WTC11 (cell line): Measurements from ENCODE around the gene MEGF8. TPM values are rescaled to one million over a fixed set of nuclear protein-coding genes. Genes with fewer than 3 reads are reported as not detected.

ENCODE experiments used
- ATAC-seq: fragments of 200-7000 bp; cut with Tn5 transposase; 2 replicates; pipeline ENCODE4 v1.10.0; 2021; ENCODE audit warnings: mild to moderate bottlenecking, moderate library complexity
- CTCF ChIA-PET: fragments of 300-600 bp; sonication (Branson Sonifier 250); formaldehyde crosslinking; loops from one replicate; lab custom pipeline; 2021; ENCODE audit warnings: antibody characterized with exemption; lab: Charles Lee
- POLR2A ChIA-PET: fragments of 350-600 bp; sonication (Branson Sonifier 250); formaldehyde crosslinking; loops from one replicate; lab custom pipeline; 2021; ENCODE audit warnings: antibody characterized with exemption; lab: Charles Lee
- DNase-seq: peaks from one replicate; pipeline ENCODE4 v3.0.0; 2021; ENCODE audit warnings: low spot score
- H3K27ac Mint-ChIP-seq: 2 replicates; pipeline ENCODE4 v1.8.0; 2021; ENCODE audit warnings: mixed read lengths
- H3K27me3 Mint-ChIP-seq: 2 replicates; pipeline ENCODE4 v1.8.0; 2021; ENCODE audit warnings: low read depth, mild to moderate bottlenecking, moderate library complexity, mixed read lengths
- H3K36me3 Mint-ChIP-seq: 2 replicates; pipeline ENCODE4 v1.8.0; 2021; ENCODE audit warnings: mixed read lengths
- H3K4me1 Mint-ChIP-seq: 2 replicates; pipeline ENCODE4 v1.8.0; 2022; ENCODE audit warnings: mixed read lengths
- H3K4me3 Mint-ChIP-seq: 2 replicates; pipeline ENCODE4 v1.8.0; 2021; ENCODE audit warnings: mild to moderate bottlenecking, moderate library complexity, mixed read lengths
- H3K9me3 Mint-ChIP-seq: 2 replicates; pipeline ENCODE4 v1.8.0; 2021; ENCODE audit warnings: mixed read lengths
- AFF4 ChIP-seq: sonication (generic); formaldehyde crosslinking; IDR thresholded peaks from 2 replicates; pipeline ENCODE4 v1.8.1; 2023; ENCODE audit warnings: mild to moderate bottlenecking, missing genetic modification reagents, borderline replicate concordance
- ATF3 ChIP-seq: sonication (generic); formaldehyde crosslinking; conservative IDR thresholded peaks from 2 replicates; pipeline ENCODE4 v1.8.1; 2022; ENCODE audit warnings: mild to moderate bottlenecking, missing genetic modification reagents
- CREB1 ChIP-seq: sonication (generic); formaldehyde crosslinking; IDR thresholded peaks from 2 replicates; pipeline ENCODE4 v1.8.0; 2023; ENCODE audit warnings: mild to moderate bottlenecking, missing genetic modification reagents
- CTCF ChIP-seq: fragments of 200-600 bp; IDR thresholded peaks from 2 replicates; pipeline ENCODE4 v1.8.0; 2022; ENCODE audit warnings: antibody characterized with exemption
- E2F1 ChIP-seq: sonication (generic); formaldehyde crosslinking; IDR thresholded peaks from 2 replicates; pipeline ENCODE4 v1.8.0; 2022; ENCODE audit warnings: mild to moderate bottlenecking, missing genetic modification reagents
- ELF4 ChIP-seq: sonication (generic); formaldehyde crosslinking; IDR thresholded peaks from 2 replicates; pipeline ENCODE4 v1.8.1; 2022; ENCODE audit warnings: low read depth, mild to moderate bottlenecking, moderate library complexity, missing genetic modification reagents
- ESRRA ChIP-seq: sonication (generic); formaldehyde crosslinking; IDR thresholded peaks from 2 replicates; pipeline ENCODE4 v1.8.1; 2022; ENCODE audit warnings: mild to moderate bottlenecking, missing genetic modification reagents, borderline replicate concordance
- FOXJ3 ChIP-seq: sonication (generic); formaldehyde crosslinking; IDR thresholded peaks from 2 replicates; pipeline ENCODE4 v1.9.0; 2021; ENCODE audit warnings: missing genetic modification reagents, mild to moderate bottlenecking, borderline replicate concordance
- FOXP1 ChIP-seq: sonication (generic); formaldehyde crosslinking; IDR thresholded peaks from 2 replicates; pipeline ENCODE4 v1.8.0; 2022; ENCODE audit warnings: missing genetic modification reagents, mild to moderate bottlenecking, moderate library complexity, borderline replicate concordance
- GABPB1 ChIP-seq: sonication (generic); formaldehyde crosslinking; IDR thresholded peaks from 2 replicates; pipeline ENCODE4 v1.8.1; 2023; ENCODE audit warnings: mild to moderate bottlenecking, missing genetic modification reagents
- NR3C1 ChIP-seq: sonication (generic); formaldehyde crosslinking; conservative IDR thresholded peaks from 2 replicates; pipeline ENCODE4 v1.8.1; 2023; ENCODE audit warnings: low read depth, mild to moderate bottlenecking, missing genetic modification reagents
- OVOL2 ChIP-seq: fragments of 250-450 bp; sonication (Bioruptor Pico); IDR thresholded peaks from 2 replicates; pipeline ENCODE4 v1.9.0; 2021; ENCODE audit warnings: mild to moderate bottlenecking, borderline replicate concordance
- ZNF425 ChIP-seq: fragments of 250-450 bp; sonication (Bioruptor Pico); conservative IDR thresholded peaks from 2 replicates; pipeline ENCODE4 v1.9.0; 2021; ENCODE audit warnings: mild to moderate bottlenecking
- total RNA-seq: library from RNA; stranded (reverse); gene quantifications from 3 replicates; pipeline ENCODE4 v1.2.3, GENCODE V29; 2021
- TF ChIP-seq, protein P1 (sequence below): sonication (generic); formaldehyde crosslinking; IDR thresholded peaks from 2 replicates; pipeline ENCODE4 v1.8.0; 2022; ENCODE audit warnings: missing genetic modification reagents
- TF ChIP-seq, protein P2 (sequence below): sonication (generic); formaldehyde crosslinking; IDR thresholded peaks from 2 replicates; pipeline ENCODE4 v1.8.1; 2023; ENCODE audit warnings: mild to moderate bottlenecking, missing genetic modification reagents
- TF ChIP-seq, protein P3 (sequence below): fragments of 250-450 bp; sonication (Bioruptor Pico); IDR thresholded peaks from 2 replicates; pipeline ENCODE4 v1.8.0; 2021; ENCODE audit warnings: mild to moderate bottlenecking

MEGF8 gene
- total RNA-seq, 1 experiment from 2014 or later, result 42.1 TPM

- TF ChIP-seq, protein P1, sequence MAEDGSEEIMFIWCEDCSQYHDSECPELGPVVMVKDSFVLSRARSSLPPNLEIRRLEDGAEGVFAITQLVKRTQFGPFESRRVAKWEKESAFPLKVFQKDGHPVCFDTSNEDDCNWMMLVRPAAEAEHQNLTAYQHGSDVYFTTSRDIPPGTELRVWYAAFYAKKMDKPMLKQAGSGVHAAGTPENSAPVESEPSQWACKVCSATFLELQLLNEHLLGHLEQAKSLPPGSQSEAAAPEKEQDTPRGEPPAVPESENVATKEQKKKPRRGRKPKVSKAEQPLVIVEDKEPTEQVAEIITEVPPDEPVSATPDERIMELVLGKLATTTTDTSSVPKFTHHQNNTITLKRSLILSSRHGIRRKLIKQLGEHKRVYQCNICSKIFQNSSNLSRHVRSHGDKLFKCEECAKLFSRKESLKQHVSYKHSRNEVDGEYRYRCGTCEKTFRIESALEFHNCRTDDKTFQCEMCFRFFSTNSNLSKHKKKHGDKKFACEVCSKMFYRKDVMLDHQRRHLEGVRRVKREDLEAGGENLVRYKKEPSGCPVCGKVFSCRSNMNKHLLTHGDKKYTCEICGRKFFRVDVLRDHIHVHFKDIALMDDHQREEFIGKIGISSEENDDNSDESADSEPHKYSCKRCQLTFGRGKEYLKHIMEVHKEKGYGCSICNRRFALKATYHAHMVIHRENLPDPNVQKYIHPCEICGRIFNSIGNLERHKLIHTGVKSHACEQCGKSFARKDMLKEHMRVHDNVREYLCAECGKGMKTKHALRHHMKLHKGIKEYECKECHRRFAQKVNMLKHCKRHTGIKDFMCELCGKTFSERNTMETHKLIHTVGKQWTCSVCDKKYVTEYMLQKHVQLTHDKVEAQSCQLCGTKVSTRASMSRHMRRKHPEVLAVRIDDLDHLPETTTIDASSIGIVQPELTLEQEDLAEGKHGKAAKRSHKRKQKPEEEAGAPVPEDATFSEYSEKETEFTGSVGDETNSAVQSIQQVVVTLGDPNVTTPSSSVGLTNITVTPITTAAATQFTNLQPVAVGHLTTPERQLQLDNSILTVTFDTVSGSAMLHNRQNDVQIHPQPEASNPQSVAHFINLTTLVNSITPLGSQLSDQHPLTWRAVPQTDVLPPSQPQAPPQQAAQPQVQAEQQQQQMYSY (CRISPR knock-in tag), result no peak
- TF ChIP-seq GABPB1 (no peak), ELF4 (CRISPR knock-in tag) (no peak), NR3C1 (CRISPR knock-in tag) (no peak), ATF3 (CRISPR knock-in tag) (no peak)
- TF ChIP-seq, protein P2, sequence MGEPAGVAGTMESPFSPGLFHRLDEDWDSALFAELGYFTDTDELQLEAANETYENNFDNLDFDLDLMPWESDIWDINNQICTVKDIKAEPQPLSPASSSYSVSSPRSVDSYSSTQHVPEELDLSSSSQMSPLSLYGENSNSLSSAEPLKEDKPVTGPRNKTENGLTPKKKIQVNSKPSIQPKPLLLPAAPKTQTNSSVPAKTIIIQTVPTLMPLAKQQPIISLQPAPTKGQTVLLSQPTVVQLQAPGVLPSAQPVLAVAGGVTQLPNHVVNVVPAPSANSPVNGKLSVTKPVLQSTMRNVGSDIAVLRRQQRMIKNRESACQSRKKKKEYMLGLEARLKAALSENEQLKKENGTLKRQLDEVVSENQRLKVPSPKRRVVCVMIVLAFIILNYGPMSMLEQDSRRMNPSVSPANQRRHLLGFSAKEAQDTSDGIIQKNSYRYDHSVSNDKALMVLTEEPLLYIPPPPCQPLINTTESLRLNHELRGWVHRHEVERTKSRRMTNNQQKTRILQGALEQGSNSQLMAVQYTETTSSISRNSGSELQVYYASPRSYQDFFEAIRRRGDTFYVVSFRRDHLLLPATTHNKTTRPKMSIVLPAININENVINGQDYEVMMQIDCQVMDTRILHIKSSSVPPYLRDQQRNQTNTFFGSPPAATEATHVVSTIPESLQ (CRISPR knock-in tag), result no peak
Measured at GRCh38 chr19:42419309-42419708, 93.9 kb downstream of the MEGF8 start (continued).

DNA sequence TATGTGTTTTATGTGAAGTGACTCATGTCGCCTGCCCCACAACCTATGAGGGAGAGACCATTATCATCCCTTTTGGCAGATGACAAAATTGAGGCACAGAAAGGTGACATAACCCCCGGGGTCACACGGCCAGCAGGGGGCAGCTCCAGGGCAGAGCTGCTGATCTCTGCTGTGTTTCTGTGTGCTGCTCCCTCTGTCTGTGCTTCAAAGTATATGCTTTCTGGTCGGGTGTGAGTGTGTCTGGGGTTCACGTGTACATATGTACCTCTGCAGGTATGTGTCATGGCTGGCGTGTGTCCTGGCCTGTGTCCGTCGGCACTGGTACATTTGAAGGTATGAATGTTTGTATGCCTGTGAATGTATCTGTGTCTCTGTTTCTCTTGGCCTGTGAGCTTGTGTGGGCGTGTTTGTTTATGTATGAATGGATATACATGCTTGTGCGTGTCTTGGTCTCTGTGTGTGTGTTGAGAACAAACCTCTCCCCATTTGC lies 94.7 kb downstream of the MEGF8 start:
- POLR2A ChIA-PET, result interaction anchor here (0.6 to 1.0 kb wide), 4 partner anchors 10 to 161 kb away, joined by 3 to 6 read pairs (median 4); no protein-coding TSS in a partner anchor
- Mint-ChIP-seq H3K27ac (no peak overlapping the region), H3K27me3 (peaks cover 91% of the 10 kb centered on the region), H3K36me3 (peaks cover 2% of the 10 kb centered on the region), H3K4me1 (peaks cover 31% of the 10 kb centered on the region), H3K4me3 (no peak overlapping the region), H3K9me3 (peaks cover 6% of the 10 kb centered on the region)
- ATAC-seq, result peak; percentile 6; the same call in 1 of the 2 replicates
- CTCF ChIA-PET, result interaction anchor here (0.7 to 3.6 kb wide), 24 partner anchors 9 to 344 kb away, joined by 3 to 28 read pairs (median 3); partner anchors contain the start of genes CEACAM1, CXCL17 and ZNF574
- DNase-seq, result peak; percentile 69
- TF ChIP-seq ESRRA (CRISPR knock-in tag) (peak; percentile 81; the same call in 1 of the 2 replicates), E2F1 (no peak), ZNF425 (no peak), CREB1 (CRISPR knock-in tag) (no peak), OVOL2 (CRISPR knock-in tag) (no peak), CTCF (peak; percentile 67), GABPB1 (no peak), FOXP1 (no peak), FOXJ3 (no peak), AFF4 (CRISPR knock-in tag) (no peak)
- TF ChIP-seq, protein P3, sequence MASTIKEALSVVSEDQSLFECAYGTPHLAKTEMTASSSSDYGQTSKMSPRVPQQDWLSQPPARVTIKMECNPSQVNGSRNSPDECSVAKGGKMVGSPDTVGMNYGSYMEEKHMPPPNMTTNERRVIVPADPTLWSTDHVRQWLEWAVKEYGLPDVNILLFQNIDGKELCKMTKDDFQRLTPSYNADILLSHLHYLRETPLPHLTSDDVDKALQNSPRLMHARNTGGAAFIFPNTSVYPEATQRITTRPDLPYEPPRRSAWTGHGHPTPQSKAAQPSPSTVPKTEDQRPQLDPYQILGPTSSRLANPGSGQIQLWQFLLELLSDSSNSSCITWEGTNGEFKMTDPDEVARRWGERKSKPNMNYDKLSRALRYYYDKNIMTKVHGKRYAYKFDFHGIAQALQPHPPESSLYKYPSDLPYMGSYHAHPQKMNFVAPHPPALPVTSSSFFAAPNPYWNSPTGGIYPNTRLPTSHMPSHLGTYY, result no peak
